Measurements from ENCODE around the gene RPS6KA3.
"Not testable (repeated sequence)": the region's sequence is repeated elsewhere in the genome, so short reads cannot be mapped to it uniquely, and the experiment has no call there.

Gene RPS6KA3

GRCh38 chrX:20265221-20265725, 1.4 kb downstream of the RPS6KA3 start:
- DNase-seq (ENCODE audit: low read depth): no peak

DNA sequence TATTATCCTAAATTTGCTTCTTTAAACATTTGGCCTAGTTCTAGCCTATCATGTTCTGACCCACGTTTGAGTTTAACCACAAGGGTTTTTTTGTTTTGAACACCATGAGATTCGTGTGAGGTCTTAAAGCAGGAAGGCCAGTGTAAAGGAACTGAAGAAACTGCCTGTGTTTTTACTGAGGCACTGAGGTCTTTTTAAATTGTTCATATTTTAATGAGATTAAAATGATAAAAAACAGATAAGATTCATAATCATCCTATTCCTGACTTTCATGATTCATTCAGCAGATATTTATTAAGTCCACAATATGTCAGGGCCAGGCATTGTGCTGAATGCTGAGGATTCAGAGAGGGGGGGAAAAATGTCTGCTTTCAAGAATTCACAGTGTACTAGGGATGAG, 3.2 kb downstream of the RPS6KA3 start:
- no peak for DNase-seq (ENCODE audit: low read depth)

- DNase-seq (ENCODE audit: low read depth): no peak
Observed at GRCh38 chrX:20260885-20261284, 5.8 kb downstream of the RPS6KA3 start.

DNA sequence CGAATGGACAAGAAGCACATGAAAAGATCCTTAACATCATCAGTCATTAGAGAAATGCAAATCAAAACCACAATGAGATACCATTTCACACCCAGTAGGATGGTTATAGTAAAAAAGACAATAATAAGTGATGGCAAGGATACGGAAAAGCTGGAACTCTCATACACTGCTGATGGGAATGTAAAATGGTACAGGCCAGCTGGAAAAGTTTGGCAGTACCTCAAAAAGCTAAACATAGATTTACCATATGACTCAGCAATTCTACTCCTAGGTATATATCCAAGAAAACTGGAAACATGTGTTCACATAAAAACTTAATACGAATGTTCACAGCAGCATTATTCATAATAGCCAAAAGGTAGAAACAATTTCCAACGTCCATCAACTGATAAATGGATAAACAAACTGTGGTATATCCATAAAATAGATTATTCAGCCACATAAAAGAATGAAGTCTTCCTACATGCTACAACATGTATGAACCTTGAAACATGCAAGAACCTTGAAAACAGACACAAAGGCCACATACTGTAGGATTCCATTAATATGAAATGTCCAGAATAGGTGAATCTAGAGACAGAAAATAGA, 11.9 kb downstream of the RPS6KA3 start:
- no peak for DNase-seq (ENCODE audit: low read depth)

GRCh38 chrX:20253232-20253543, 13.5 kb downstream of the RPS6KA3 start:
- no peak for DNase-seq (ENCODE audit: low read depth)

DNA sequence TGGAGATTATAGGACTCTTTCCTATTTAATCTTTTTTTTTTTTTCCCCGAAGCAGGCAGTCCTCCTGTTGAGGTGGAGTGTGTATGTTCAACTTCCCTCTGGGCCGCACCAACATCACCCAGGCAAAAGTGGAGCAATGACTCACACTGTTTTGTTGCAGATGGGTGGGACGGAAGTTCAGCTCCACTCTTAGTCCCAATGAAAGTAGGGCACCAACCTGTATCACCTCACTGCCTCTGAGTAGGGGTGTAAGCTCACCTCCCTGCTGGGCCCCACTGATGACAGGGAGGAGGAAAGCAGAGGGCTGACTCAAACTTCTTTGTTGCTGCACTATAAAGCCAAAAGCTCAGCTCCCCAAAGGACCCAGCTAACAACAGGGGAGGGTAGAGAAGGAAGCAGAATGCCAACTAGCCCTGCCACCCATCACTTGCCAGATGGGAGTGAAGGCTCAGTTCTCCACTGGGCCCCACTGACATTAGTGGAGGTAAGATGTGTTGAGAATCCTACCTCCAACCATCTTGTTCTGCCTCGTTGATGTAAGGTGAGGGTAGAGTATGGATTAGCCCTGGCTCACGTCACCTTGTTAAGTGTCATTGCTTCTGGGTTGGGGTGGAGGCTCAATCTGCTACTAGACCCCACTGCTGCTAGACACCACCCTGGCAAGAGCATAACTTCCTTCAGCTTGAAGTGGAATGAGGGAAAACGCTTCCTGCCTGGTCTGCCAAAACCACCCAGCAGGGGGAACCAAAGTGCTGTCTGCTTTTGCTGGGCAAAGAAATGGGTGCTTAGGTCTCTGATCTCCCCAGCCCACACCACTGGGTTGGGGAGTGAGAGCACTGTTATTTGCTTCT, 14.1 kb downstream of the RPS6KA3 start:
- DNase-seq (ENCODE audit: low read depth): no peak

DNA sequence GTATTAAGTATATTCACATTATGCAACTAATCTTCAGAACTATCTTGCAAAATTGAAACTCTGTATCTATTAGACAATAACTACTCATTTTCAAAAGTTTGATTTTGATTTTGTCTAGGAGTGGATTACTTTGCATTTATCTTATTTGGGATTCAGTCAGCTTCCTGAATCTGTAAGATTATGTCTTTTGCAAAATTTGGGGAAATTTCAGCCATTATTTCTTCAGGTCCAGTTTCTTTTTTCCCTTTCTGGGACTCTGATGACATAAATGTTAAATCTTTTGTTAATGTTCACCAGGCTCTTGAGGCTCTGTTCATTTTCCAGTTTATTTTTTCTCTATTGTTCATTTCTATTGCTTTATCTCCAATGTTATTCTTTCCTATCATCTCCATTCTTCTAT, 15.0 kb downstream of the RPS6KA3 start:
- DNase-seq (ENCODE audit: low read depth): no peak

DNA sequence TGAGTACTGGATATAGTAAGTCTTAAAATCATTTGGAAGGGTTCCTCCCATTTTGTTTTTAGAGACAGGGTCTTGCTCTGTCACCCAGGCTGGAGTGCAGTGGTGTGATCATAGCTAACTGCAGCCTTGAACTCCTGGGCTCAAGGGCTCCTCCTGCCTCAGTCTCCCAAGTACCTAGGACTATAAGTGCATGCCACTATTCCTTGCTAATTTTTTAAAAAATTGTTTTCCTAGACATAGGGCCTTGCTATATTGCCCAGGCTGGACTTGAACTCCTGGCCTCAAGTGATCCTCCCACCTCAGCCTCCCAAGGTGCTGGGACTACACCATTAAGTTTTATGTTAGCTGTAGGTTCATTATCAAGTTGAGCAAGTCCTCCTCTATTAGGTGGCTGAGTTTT, 16.6 kb downstream of the RPS6KA3 start:
- not testable (repeated sequence) for DNase-seq (ENCODE audit: low read depth)

GRCh38 chrX:20248592-20249192, 18.0 kb downstream of the RPS6KA3 start:
- DNase-seq (ENCODE audit: low read depth): no peak

DNA sequence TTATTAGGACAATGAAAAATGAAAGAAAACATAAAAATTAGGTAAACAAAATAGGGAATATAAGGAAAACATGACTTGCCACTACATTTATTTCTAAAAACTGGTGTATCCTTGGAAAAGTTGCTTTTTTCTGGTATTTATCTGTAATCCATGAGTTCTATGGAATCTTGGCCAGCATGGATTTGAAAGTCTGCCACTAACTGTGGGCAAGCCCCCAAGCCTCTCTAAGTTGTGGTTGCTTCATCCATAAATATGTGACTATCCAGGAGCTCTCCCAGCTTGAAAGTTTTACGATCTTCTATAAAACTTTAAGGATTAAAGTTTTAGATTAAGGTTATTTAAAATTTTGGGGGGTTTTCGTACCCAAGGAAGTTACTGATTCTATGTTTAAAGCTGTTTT, 21.8 kb downstream of the RPS6KA3 start:
- DNase-seq (ENCODE audit: low read depth): no peak

- DNase-seq (ENCODE audit: low read depth): no peak
Observed at GRCh38 chrX:20240201-20240600, 26.5 kb downstream of the RPS6KA3 start.

DNA sequence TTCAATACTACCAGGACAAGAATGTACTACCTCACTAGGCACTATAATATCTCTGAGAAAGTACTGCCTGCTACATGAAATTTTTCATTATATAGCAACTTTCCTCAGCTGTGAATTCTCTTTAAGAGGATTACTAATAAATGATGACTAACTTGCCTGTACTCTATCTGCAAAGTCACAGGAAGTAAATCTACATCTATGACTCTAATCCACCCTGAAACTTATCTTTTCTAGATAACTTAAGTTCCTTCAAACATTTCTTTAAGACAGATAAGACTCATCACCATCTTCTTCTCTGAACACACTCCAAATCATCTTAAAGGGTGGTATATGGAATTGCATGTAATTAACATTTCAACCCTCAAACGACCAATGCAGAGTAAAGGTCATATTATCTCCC, 28.8 kb downstream of the RPS6KA3 start:
- DNase-seq (ENCODE audit: low read depth): no peak

DNA sequence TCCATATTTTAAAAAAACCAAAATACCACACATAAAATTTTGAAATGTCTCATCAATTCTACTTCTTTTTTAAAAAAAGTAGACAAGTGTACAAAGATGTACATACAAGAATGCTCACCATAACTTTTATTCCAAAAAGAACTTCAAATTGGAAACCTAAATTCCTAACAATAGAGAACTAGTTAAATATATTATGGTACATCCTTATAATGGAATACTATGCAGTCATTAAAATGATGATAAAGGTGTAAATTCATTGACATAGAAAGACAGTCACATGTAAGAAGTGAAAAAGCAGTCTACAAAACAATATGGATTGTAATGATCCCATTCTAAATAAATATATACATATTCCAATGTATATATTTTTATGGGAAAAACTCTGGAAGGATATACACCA, 31.0 kb downstream of the RPS6KA3 start:
- DNase-seq (ENCODE audit: low read depth): no peak

DNA sequence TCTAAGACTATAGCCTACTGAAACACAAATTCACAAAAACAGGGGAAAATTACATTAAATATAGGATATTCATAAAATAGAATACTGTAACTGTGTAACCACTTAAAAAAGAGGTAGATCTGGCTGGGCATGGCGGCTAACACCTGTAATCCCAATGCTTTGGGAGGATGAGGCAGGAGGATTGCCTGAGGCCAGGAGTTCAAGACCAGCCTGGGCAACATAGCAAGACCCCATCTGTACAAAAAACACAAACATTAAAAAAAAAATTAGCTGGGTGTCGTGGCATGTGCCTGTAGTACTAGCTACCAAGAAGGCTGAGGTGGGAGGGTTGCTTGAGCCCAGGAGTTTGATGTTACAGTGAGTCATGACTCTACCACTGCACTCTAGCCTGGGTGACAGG, 33.4 kb downstream of the RPS6KA3 start:
- DNase-seq (ENCODE audit: low read depth): no peak

DNA sequence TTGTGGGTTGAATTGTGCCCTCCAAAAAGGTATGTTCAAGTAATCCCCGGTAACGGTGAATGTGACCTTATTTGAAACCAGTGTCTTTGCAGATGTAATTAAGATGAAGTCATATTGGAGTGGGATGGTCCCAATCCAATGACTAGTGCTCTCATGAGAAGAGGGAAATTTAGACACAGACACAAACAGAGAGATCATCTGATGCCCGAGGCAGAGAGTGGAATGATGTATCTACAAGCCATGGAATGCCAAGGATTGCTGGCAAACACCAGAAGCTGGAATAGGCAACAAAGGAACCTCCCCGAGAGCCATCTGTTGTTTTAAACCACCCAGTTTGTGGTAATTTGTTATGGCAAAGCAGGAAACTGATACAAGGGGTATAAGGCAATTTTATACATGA, 35.1 kb downstream of the RPS6KA3 start:
- DNase-seq (ENCODE audit: low read depth): no peak

DNA sequence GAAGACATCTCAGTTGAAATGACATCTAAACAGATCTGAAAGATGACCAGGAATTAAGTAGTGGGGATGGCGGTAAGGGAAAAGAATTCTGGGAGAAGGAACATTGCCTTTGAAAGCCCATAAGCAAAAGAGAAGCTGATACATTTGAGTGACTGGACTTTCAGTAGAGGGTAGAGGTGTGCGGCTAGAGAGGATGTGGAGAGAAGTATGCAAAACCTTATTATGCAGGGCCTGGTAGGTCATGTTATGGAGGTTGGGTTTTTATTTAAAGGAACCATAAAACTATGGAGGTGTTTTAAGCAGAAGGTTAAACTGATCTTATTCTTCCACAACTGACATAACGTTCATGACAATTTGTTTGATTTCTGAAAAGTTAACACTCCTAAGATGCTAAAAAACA, 36.3 kb downstream of the RPS6KA3 start:
- DNase-seq (ENCODE audit: low read depth): no peak

DNA sequence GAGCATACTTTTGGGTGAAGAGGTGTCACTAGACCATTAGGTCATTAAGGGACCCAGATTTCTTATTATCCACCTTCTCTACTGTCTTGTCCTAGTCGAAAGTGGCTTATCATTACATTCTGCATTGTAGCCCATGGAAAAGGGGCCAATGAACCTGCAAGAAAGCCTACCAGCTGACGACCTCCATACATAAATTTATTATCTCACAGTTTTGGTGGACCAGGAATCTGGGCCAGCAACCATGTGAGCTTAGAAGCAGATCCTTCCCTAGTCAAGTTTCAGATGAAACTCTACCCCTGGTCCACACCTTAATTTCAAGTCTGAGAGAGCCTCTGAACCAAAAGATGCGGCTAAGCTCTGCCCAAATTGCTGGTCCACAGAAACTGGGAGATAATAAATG, 37.6 kb downstream of the RPS6KA3 start:
- no peak for DNase-seq (ENCODE audit: low read depth)

DNA sequence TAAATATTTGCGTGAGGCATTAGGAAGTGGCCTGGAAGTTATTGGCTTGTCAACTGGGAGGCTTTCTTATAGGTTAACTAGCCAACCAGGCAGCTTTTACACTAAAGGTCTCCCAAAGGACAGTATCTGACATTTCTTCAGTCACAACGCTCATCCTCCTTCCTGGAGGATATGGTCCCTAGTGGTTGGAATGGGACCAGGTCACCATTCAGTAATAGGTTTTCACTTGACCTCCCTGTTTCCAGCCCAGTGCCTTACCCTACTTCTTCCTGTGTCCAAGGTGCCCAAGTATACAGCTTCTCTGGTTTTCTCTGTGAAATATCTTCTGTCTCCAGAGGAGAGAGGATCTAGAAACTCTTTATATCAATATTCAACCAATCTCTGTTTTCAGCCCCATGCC, 38.5 kb downstream of the RPS6KA3 start:
- no peak for DNase-seq (ENCODE audit: low read depth)

DNA sequence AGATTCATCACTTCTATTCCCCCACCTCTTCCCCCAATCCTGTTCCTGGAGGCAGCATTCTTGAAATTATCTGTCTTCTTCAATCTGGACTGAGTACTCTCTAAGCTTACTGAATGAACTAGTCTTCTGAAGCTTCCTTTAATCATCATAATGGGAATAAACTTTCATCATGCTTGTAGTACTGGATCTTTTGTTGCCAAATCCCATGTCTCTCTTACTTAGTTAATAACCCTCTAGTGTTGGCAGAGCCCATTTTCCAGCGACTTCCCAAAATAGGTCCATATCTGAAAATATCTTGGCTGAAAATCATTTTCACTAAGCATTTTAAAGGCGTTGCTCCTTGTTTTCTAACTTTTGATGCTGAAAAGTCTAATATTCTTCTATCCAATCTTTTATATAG, 39.6 kb downstream of the RPS6KA3 start:
- no peak for DNase-seq (ENCODE audit: low read depth)

DNA sequence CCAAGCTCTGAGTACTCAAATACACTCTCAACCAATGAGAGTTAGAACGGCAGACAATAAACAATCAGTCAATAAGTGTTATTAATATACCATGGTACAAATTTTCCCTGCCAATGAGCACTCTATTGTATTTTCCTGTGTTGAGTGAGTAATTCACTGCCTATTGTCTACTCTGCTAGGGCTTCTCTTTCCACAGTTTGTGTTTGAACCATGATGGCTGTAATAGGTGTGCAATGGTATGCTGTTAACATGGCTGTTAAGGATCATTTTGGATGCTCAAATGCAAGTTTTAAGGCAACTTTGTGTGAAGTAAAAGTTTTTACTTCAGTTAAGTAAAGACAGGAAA, 41.2 kb downstream of the RPS6KA3 start:
- no peak for DNase-seq (ENCODE audit: low read depth)

DNA sequence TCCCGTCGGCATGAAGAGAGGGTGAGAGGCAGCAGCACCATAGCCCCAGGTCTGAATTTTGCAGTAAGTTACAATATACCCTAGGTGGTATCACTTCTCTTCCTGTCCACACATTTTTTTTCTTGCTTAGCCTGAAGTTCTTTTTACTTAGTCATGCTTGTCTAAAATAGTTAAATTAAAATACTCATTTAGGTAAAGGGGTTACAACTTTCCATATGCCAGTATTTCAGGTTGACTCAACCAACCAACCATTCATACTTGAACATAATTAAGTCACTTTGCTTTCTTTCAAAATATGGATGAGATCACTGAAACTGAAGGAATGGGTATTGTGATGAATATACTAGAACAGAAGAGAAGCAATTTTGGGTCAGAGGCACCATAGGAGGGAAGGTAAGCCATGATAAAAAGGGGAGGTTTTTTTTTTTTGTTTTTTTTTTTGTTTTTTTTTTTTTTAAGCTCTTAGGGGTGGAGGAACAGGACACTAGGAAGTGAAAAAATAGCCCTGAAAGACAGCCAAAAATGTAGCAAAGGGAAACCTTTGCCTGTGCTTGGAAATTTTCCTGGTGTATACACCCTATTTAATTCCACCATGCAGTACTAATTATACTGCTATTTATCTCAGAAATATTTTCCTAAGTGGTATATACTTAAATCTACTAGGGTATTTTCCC, 41.8 kb downstream of the RPS6KA3 start:
- DNase-seq (ENCODE audit: low read depth): no peak

DNA sequence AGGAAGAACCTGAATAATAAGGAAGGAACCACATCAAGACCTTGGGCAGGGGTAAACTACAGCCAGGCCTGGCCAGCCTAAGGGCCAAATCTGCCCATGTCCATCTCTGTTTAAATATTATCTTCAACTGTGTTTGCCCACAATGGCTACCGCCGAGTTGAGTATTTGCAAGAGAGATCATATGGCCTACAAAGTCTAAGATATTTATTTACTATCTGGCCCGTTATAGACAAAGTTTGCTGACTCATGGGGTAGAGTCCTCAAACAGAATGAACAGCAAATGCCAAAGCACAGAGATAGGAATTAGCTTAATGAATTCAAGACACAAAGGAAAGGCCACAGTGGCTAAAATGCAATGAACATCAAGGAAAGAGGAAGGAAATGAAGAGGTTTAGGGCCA, 44.8 kb downstream of the RPS6KA3 start:
- DNase-seq (ENCODE audit: low read depth): no peak

Measured in HS-27A (cell line).